Ramos (cell line): Measurements from ENCODE around the gene MAP2K2.

Experiments used
- in situ Hi-C: fragments of 300-500 bp; cut with MboI; formaldehyde crosslinking; loops from one replicate; pipeline ENCODE4 v1.14.3; 2022; ENCODE audit warnings: low sequenced_read_pairs; ENCODE audit not compliant: unreplicated experiment

The MAP2K2 gene

GRCh38 chr19:4051175-4052101, 72.5 kb downstream of the MAP2K2 start:
- in situ Hi-C loops, result no loop called here

- in situ Hi-C loops, result no loop called here
These were observed 74.5 kb downstream of the MAP2K2 start for GRCh38 chr19:4049432-4049831.

GRCh38 chr19:4046946-4047683, 76.8 kb downstream of the MAP2K2 start:
- in situ Hi-C loops, result no loop called here

GRCh38 chr19:4046362-4046691, 77.6 kb downstream of the MAP2K2 start:
- in situ Hi-C loops, result no loop called here

GRCh38 chr19:4045597-4046361, 78.1 kb downstream of the MAP2K2 start:
- in situ Hi-C loops, result no loop called here

GRCh38 chr19:4044990-4045465, 78.9 kb downstream of the MAP2K2 start:
- in situ Hi-C loops, result no loop called here

- in situ Hi-C loops, result no loop called here
These were observed 79.8 kb downstream of the MAP2K2 start for GRCh38 chr19:4043966-4044715.

- in situ Hi-C loops, result no loop called here
These were observed 80.5 kb downstream of the MAP2K2 start for GRCh38 chr19:4043401-4043800.

- in situ Hi-C loops, result no loop called here
These were observed 81.2 kb downstream of the MAP2K2 start for GRCh38 chr19:4042731-4043082.

GRCh38 chr19:4042064-4042730, 81.7 kb downstream of the MAP2K2 start:
- in situ Hi-C loops, result no loop called here
